ENCODE data around the gene RYR3. TPM values are rescaled to one million over a fixed set of nuclear protein-coding genes. Genes with fewer than 3 reads are reported as not detected.

Gene RYR3
- total RNA-seq, 1 donor from 2014 or later: 7.4 TPM

DNA sequence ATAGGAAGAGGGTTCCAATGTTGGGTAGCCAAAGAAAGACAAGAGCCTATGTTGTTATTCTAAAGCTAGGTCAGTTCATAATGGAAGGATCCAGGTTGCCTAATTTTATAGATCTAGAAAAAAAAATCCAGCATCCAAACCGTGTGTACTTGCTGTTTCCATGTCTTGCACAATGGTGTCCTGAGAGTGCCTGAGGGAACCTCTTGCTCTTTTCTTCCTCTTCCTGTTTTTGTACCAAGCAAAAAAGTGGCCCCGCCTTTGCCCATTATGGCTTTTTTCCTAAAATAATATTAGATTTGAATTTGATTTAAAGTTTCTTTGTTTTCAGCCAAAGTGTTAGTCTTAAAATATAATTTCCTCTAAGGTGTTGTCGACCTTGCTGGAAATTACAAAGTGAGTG, 224.4 kb downstream of the RYR3 start:
- no peak overlapping the region for H3K4me3 Mint-ChIP-seq (ENCODE audit: unreplicated experiment)
- no peak overlapping the region for H3K27ac Mint-ChIP-seq (ENCODE audit: unreplicated experiment)

DNA sequence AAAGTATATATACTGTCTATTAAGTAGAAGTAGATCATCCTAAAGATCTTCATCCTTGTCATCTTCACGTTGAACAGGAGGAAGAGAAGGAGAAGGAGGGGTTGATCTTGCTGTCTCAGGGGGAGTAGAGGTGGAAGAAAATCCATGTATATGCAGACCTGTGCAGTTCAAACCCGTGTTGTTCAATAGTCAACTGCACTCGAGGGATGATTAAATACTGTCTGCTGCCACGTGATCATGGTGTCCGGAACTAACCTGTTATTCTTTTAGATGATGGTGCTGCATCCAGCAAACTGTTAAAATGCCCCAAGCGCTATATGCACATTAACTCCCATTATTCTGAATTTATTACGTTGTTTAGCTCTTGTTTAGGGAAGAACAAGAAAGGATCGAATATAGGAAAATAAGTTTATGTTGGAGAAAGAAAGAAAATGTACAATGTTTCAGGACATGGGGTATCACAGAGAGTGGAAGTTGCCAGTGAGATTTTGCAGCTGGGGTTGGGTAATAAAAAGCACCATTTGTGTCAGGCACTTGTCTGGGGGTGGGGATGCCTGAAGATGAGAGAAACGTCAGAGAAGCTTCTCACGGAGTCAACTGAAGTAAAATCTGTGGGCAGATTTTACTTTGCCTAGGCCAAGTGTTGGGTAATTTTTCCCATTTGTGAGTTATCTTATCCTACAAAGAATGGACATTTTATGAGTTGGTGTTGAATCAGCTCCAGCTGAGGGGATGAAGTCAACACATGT, 229.2 kb downstream of the RYR3 start:
- no peak overlapping the region for H3K4me3 Mint-ChIP-seq (ENCODE audit: unreplicated experiment)
- H3K36me3 Mint-ChIP-seq (ENCODE audit: unreplicated experiment): no peaks in the 10 kb centered on the region
- H3K27me3 Mint-ChIP-seq (ENCODE audit: unreplicated experiment): peaks cover 2% of the 10 kb centered on the region
- DNase-seq: no peak
- H3K27ac Mint-ChIP-seq (ENCODE audit: unreplicated experiment): no peak overlapping the region
- no peaks in the 10 kb centered on the region for H3K9me3 Mint-ChIP-seq (ENCODE audit: unreplicated experiment)
- H3K4me1 Mint-ChIP-seq (ENCODE audit: low read depth, unreplicated experiment): no peaks in the 10 kb centered on the region
- TF ChIP-seq, protein P1, sequence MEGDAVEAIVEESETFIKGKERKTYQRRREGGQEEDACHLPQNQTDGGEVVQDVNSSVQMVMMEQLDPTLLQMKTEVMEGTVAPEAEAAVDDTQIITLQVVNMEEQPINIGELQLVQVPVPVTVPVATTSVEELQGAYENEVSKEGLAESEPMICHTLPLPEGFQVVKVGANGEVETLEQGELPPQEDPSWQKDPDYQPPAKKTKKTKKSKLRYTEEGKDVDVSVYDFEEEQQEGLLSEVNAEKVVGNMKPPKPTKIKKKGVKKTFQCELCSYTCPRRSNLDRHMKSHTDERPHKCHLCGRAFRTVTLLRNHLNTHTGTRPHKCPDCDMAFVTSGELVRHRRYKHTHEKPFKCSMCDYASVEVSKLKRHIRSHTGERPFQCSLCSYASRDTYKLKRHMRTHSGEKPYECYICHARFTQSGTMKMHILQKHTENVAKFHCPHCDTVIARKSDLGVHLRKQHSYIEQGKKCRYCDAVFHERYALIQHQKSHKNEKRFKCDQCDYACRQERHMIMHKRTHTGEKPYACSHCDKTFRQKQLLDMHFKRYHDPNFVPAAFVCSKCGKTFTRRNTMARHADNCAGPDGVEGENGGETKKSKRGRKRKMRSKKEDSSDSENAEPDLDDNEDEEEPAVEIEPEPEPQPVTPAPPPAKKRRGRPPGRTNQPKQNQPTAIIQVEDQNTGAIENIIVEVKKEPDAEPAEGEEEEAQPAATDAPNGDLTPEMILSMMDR (IDR thresholded peaks at IDR 0.05; ENCODE audit: partially characterized antibody, unreplicated experiment): no peak

More for the DNA sequence above, 224.4 kb downstream of the RYR3 start:
- DNase-seq: no peak
- Mint-ChIP-seq H3K4me1 (ENCODE audit: low read depth, unreplicated experiment) (no peaks in the 10 kb centered on the region), H3K27me3 (ENCODE audit: unreplicated experiment) (peaks cover 2% of the 10 kb centered on the region), H3K9me3 (ENCODE audit: unreplicated experiment) (no peaks in the 10 kb centered on the region), H3K36me3 (ENCODE audit: unreplicated experiment) (no peaks in the 10 kb centered on the region)
- TF ChIP-seq, protein P1 (IDR thresholded peaks at IDR 0.05; ENCODE audit: partially characterized antibody, unreplicated experiment): no peak

DNA sequence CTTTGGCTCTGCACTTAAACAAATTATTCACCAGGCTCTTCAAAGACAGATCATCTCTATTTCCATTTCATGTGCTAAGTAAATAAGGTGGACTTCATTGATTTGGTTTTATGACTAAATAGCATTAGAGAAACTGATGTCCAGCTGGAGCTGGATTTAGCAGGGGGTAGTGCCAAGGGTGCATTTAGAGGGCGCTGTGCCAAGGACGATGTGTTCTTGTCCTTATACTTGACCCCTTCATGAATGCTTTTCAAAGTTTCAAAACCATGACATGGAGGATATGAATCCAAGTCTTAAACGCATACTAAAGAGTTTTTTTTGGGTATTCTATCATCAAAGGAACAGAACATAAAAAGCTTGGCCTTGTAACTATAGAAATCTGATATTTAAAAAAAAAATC, 233.2 kb downstream of the RYR3 start:
- DNase-seq: no peak
- Mint-ChIP-seq H3K27ac (ENCODE audit: unreplicated experiment) (no peak overlapping the region), H3K4me3 (ENCODE audit: unreplicated experiment) (no peak overlapping the region), H3K27me3 (ENCODE audit: unreplicated experiment) (peaks cover 1% of the 10 kb centered on the region), H3K4me1 (ENCODE audit: low read depth, unreplicated experiment) (no peaks in the 10 kb centered on the region), H3K36me3 (ENCODE audit: unreplicated experiment) (peaks cover 8% of the 10 kb centered on the region), H3K9me3 (ENCODE audit: unreplicated experiment) (peaks cover 2% of the 10 kb centered on the region)
- TF ChIP-seq, protein P1 (IDR thresholded peaks at IDR 0.05; ENCODE audit: partially characterized antibody, unreplicated experiment): no peak

DNA sequence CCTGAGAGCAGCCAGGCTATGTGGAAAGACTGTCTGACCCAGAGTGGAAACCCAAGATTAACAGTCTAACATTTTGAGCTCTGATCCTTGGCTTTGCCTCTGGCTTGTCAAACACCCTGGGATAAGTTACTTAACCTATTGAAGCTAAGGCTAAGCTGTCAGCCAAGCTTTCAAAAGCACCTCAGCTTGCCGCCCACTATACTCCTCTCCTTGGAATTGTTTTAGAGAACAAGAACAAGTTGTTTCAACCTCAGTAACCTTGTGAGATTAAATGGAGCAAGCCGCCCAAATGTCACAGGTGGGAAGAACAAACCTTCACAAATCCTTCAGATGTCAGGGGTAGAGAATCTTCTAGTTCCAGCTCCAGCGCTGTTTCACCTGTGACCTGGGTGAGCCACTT, 235.1 kb downstream of the RYR3 start:
- H3K4me1 Mint-ChIP-seq (ENCODE audit: low read depth, unreplicated experiment): no peaks in the 10 kb centered on the region
- TF ChIP-seq, protein P1 (IDR thresholded peaks at IDR 0.05; ENCODE audit: partially characterized antibody, unreplicated experiment): no peak
- no peak overlapping the region for H3K4me3 Mint-ChIP-seq (ENCODE audit: unreplicated experiment)
- no peak for DNase-seq
- H3K27me3 Mint-ChIP-seq (ENCODE audit: unreplicated experiment): no peaks in the 10 kb centered on the region
- no peak overlapping the region for H3K27ac Mint-ChIP-seq (ENCODE audit: unreplicated experiment)
- H3K9me3 Mint-ChIP-seq (ENCODE audit: unreplicated experiment): peaks cover 2% of the 10 kb centered on the region
- H3K36me3 Mint-ChIP-seq (ENCODE audit: unreplicated experiment): peaks cover 16% of the 10 kb centered on the region

DNA sequence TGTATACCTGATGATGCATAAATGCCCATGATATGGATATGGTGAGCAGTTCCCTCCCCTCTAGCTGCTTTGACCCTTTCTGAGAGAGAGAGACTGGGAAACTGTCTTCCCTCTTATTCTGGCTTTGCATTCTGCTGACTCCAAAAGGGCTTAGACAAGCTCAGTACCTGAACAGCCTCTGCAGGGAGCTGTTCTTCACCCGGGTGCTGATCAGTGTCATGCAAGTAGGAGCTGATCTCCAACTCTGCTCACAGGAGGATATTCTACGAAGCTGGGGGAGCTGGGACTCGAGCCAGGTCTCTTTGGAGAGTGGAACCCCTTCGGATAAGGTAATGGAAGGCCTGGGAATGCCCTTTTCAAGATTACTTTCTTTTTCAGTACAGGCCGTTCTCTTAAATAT, 237.1 kb downstream of the RYR3 start:
- H3K27ac Mint-ChIP-seq (ENCODE audit: unreplicated experiment): no peak overlapping the region
- peaks cover 16% of the 10 kb centered on the region for H3K36me3 Mint-ChIP-seq (ENCODE audit: unreplicated experiment)

More for the DNA sequence above, 237.1 kb downstream of the RYR3 start:
- H3K4me3 Mint-ChIP-seq (ENCODE audit: unreplicated experiment): no peak overlapping the region
- H3K4me1 Mint-ChIP-seq (ENCODE audit: low read depth, unreplicated experiment): peaks cover 2% of the 10 kb centered on the region
- H3K27me3 Mint-ChIP-seq (ENCODE audit: unreplicated experiment): peaks cover 3% of the 10 kb centered on the region
- H3K9me3 Mint-ChIP-seq (ENCODE audit: unreplicated experiment): peaks cover 2% of the 10 kb centered on the region
- DNase-seq: no peak
- TF ChIP-seq, protein P1 (IDR thresholded peaks at IDR 0.05; ENCODE audit: partially characterized antibody, unreplicated experiment): no peak
